GM19324 (cell line): Measurements from ENCODE around the gene HOXB3.

Experiments used
- ATAC-seq: cut with Tn5 transposase; IDR thresholded peaks from one replicate; pipeline ENCODE4 v1.9.1; 2021; ENCODE audit warnings: mild to moderate bottlenecking, moderate library complexity; ENCODE audit not compliant: unreplicated experiment, low FRiP score

Gene HOXB3

GRCh38 chr17:48589831-48590606, at the start of gene HOXB3:
Gene HOXB3 (minus strand): TSS chr17:48590241. CDS start chr17:48552474, 37,767 bp downstream.
- ATAC-seq: no peak

- ATAC-seq: no peak
Observed at GRCh38 chr17:48639136-48639535, 49.1 kb upstream of the HOXB3 start.

DNA sequence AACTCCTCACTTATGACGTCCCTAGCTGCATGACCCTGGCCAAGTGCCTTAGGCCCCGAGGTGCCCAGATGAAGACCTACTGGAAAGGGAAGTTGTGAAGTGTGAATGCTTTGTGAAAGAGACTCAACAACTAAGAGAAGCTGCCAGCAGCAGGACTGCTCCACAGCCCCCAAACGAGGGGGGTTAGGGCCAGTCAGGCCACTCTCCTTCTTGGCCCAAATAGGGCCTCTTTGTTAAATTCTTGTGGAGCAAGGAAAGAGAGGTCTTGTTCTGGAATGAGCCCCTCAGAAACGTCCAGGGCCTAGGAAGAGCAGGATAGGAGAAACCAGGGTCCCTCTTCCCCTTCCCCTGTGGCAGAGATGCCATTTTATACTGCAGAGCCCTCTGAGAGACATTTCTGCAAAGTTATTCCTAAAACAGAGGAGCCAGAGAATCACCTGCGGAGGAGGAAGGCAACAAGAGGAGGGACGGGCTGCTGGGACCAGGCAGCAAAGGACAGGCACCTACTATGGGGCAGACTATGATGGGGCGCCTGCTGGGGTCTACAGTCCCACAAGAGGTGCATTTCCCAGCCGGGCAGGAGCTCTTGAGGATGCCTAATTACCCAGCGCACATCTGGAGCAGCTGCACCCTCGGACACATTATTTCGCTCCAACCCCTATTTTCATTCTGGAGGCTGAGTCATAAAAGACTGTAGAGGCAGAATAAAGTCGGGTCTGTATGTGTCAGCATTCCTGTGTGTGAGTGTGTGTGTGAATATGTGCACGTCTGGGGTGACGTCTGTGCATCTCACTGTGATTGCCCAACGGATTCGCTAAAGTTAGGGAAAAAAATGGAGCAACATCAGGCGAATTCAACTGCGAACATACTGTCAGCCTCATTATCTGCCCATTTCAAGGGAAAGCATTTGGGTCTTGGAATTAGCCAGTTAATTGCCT, 47.6 kb upstream of the HOXB3 start:
- no peak for ATAC-seq

GRCh38 chr17:48636177-48637018, 46.4 kb upstream of the HOXB3 start:
- ATAC-seq: no peak

GRCh38 chr17:48634493-48635208, 44.6 kb upstream of the HOXB3 start:
- ATAC-seq: no peak

GRCh38 chr17:48633266-48633677, 43.2 kb upstream of the HOXB3 start:
- no peak for ATAC-seq

- no peak for ATAC-seq
Observed at GRCh38 chr17:48632579-48633265, 42.7 kb upstream of the HOXB3 start.

DNA sequence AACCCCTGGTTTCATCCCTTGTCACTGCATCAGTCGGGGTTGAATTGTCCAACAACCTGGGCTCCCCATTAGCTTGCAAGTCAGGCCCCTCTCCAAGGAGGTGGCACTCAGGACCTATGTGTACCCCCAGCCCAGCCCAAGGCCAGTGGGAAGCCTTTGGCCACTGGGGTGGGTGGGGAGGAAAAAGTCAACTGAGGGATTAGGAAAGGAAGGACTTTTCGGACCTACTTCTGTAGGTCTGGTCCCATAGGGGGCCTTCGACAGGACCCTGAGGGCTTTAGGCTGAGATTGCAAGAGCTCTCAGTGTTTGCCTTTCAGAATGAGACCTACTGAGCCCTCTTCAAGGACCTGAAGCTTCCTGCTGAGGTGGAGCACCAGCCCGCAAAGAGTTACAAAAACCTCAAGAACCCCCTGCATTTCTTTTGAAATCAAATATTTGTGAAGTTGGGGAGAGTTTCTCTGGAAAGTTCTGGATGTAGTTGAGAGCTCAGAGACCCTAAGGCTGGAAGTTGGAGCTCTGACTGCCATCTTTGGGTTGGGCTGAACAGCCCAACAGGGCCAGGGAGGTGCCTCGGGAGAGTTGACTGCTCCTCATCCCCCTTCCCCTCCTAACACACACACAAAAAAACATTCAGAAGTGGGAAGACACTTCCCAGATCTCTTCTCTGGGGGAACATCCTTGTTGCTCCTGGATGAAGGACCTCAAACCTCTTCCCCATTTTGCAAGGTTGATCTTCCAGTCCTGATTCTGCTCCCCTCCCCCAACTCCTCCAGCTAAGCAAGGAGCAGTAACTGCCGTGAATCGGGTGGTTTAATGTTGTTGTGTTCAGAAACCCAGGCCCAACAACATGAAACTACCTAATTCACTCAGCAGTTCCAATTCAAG, 41.9 kb upstream of the HOXB3 start:
- no peak for ATAC-seq

GRCh38 chr17:48630925-48631692, 41.1 kb upstream of the HOXB3 start:
- ATAC-seq: no peak

DNA sequence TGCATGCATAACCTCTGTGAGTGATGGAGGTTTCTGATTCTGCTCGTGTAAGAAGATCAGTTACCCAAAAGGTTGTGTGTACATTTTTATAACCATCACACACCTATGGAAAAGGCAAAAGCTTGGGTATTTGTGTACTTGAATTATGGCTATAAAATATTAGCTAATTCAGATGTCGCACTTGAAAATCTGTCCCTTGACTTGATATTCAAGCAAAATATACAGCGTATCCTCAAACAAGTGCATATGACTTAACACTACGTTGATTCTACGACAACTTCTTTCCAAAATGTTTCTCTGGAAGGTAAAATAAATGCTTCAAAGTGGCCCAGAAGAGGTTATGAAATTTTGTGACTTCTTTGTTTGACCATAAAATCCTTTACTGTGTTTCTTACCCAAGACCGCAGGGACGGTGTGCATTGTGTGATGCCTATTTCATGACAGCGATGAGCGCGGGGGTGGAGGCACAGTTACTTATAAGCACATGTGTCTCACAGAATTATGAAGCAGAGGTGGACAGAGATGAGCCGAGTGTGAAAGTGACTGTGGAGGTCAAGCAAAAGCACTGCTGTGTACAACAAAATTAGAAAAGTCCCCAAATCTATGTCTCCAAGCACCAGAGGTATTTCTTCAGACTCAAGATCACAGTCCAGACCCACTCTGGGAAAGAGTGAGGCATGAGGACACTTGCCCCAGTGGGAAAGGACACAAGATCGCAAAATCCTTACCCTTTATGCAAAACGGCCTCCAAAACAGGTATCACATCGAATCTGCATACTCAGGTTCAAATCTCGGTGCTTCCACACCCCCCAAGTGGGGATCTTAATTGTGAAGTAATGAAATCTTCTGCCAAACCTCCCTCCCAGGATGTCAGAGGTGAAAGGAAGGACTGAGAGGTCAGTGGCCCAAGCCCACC, 40.2 kb upstream of the HOXB3 start:
- no peak for ATAC-seq

GRCh38 chr17:48629411-48629759, 39.3 kb upstream of the HOXB3 start:
- no peak for ATAC-seq

DNA sequence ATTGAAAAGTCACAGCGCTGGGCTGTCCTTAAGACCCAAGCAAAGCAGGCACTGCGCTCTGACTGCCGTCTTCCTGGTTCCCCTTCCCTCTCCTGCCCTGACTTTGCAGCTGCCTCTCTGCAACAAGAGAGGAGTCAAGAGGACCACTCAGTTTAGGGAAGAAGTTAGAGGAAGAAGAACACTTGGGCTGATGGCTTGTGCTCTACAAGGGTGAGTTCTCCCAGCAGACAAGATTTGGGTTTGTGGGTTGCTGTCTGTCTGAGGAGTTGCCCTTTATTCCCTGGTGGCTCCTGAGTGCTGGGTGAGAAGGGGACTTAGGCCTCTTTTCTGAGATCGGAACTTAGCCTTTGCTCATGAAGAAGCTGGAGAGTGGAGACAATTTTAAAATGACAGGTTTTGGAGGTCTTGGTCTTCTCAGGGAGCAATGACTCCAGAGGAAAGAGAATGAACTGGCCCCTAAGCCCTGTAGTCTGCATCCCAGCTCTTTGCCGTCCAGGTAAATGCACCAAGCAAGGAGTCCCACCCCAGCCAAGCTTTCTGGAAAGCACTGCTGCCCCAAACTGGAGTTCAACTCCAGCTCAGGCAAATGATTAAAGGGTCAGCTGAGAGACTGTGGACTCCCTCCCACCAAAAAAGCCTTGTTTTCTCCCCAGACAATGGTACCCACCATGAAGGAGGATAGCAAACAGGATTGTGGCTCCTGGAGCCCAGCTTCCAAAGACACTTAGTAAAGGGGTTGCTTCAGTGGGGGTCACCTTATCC, 38.8 kb upstream of the HOXB3 start:
- ATAC-seq: no peak

- no peak for ATAC-seq
Observed at GRCh38 chr17:48627623-48628521, 37.8 kb upstream of the HOXB3 start.

GRCh38 chr17:48627118-48627597, 37.1 kb upstream of the HOXB3 start:
- ATAC-seq: no peak
